Measurements from ENCODE around the gene SLC22A17.

DNA sequence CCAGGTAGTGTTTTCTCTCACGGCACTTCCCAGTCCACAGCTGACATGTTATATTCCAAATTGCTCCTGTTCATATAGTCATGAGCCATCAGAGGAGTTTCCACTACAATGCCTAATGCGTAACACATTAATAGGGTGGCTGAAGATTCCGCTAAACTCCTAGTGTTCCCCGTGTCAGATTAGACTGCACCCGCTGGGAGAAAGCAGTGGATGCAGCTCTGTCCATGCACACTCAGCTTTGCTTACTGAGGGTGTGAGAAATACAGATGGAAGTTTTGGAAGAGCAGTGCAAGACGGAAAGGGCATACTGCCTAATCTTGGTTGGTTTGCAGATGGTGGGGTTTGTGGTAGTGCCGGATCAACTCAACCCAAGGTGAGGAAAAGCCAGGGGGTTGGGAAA lies 55.6 kb downstream of the SLC22A17 start:
- TF ChIP-seq, protein P1, sequence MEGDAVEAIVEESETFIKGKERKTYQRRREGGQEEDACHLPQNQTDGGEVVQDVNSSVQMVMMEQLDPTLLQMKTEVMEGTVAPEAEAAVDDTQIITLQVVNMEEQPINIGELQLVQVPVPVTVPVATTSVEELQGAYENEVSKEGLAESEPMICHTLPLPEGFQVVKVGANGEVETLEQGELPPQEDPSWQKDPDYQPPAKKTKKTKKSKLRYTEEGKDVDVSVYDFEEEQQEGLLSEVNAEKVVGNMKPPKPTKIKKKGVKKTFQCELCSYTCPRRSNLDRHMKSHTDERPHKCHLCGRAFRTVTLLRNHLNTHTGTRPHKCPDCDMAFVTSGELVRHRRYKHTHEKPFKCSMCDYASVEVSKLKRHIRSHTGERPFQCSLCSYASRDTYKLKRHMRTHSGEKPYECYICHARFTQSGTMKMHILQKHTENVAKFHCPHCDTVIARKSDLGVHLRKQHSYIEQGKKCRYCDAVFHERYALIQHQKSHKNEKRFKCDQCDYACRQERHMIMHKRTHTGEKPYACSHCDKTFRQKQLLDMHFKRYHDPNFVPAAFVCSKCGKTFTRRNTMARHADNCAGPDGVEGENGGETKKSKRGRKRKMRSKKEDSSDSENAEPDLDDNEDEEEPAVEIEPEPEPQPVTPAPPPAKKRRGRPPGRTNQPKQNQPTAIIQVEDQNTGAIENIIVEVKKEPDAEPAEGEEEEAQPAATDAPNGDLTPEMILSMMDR (IDR thresholded peaks at IDR 0.05) = no peak
- TF ChIP-seq POLR2A (IDR thresholded peaks at IDR 0.05) = no peak

Measured in ovary (tissue), 3 donors.